NCI-H187 treated with DMSO at 0.1 percent for 48 hours (cell line): Measurements from ENCODE around the gene OTOF.

Experiments used
- DNase-seq: peaks from one replicate; lab custom pipeline; 2025; lab: John Stamatoyannopoulos, UW

OTOF gene

DNA sequence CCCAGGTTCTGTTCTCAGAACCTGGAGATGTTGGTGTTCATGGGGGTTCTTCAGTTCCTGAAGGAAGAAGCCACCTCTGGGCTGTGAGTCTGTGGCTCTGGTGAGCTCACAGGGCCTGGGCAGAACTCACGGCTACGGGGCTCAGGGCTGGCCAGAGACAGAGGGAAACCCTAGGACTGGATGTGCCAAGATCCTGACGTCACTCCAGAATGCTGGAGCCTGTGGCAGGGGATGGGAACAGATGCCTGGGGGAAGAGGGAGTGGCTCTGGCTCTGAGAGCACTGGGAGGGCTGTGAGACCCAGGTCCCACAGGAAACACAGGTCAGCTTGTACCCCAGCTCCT is at the start of gene OTOF:
Gene OTOF (minus strand): TSS at position 214 of the 343 bp plus-strand sequence.
- DNase-seq: no peak

DNA sequence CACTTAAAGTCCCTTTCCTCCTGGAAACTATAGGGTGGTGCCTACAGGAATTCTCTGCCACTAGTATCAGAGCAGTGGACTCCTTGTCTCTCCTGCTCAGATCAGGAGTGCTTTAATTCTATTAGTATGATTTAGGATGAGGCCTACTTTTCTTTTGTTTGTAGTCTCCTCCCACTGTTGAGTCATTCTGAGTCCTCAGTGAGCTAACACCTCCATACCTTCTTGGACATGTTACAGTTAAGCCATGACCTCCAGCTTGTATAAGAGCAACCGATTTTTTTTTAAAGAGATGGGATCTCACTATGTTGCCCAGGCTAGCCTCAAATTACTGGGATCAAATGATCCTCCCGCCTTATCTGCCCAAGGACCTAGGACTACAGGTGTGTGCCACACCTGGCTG is 48.7 kb upstream of the OTOF start:
- no peak for DNase-seq

DNA sequence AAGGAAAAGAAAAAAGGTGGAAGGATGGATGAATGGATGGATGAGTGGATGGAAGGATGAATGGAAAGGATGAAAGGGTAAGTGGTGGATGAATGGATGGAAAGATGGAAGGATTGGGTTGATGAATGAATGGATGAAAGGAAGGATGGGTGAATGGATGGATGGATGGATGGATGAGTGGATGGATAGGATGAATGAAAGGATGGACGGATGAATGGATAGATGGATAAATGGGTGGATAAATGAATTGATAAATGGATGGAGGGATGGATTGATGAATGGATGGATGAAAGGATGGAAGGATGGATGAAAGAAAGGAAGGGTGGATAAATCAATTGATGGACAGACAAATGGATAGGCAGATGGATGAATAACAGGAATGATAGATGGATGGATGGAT is 48.2 kb upstream of the OTOF start:
- no peak for DNase-seq

DNA sequence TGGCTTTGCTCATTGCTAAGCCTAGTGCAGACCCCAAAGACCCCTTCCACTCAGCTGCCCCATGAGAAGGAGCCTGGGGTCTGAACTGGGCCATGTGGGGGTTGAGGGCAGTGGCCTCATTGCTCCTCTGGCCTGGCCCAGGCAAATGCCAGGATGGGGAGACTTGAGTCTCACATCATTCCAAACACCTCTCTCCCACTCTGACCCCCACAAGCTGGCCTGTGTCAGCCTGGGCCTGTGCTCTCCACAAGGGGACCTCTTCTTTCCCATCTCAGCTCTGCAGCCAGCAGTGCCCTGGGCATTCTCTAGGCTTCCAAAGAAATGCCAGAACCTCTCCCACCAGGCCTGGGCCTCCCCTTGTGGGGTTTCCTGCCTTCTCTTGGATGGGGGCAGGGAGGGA is 45.8 kb upstream of the OTOF start:
- no peak for DNase-seq

DNA sequence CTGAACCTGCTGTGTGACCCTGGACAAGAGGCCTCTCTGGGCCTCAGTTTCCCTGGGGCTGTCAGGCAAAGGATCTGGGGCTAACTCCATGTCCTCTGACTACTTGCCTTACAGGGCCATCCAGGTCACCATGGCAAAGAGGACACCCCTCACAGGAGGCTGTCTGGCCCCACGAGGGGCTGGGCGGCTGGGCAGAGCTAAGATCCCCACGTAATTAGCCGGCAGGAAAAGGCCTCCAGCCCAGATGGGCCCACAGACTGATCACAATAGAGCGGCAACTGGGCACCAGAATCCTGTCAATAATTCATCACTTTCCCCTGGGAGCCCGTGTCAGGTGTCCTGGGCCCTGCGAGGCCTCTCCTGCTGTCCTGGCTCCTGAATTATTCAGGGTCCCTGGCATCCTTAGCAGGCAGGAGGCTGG is 44.8 kb upstream of the OTOF start:
- DNase-seq: no peak

DNA sequence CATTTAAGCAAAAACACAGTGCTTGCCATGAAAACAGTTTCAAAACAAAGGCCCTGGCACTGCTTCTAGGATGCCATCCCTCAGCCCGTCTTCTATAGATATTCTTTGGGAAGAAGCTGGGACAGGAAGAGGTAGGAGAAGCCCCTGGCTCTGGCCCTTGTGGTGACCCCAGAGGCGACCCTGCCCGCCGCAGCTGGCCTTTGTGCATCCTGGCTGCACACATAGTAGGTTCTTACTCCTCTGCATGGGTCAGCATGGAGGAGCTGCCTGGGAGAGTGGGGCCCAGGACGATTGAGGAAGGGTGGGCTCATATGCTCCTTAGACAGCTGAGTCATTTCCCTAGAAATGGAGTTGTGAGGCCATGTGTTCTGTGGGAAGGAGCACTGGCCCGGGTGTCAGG is 44.4 kb upstream of the OTOF start:
- DNase-seq: no peak

DNA sequence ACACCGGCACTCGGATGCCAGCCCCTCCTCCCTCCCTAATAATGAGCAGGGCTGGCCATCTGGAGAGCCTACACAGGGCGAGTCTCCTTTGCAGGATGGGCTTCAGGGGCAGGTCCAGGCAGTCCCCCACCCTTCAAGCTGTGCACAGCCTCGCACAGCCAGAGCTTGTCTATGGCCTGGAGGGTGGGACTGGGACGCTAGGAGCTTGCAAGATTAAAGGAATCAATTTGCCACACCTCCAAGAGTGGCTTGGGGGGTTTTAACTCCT is 43.9 kb upstream of the OTOF start:
- DNase-seq: no peak

DNA sequence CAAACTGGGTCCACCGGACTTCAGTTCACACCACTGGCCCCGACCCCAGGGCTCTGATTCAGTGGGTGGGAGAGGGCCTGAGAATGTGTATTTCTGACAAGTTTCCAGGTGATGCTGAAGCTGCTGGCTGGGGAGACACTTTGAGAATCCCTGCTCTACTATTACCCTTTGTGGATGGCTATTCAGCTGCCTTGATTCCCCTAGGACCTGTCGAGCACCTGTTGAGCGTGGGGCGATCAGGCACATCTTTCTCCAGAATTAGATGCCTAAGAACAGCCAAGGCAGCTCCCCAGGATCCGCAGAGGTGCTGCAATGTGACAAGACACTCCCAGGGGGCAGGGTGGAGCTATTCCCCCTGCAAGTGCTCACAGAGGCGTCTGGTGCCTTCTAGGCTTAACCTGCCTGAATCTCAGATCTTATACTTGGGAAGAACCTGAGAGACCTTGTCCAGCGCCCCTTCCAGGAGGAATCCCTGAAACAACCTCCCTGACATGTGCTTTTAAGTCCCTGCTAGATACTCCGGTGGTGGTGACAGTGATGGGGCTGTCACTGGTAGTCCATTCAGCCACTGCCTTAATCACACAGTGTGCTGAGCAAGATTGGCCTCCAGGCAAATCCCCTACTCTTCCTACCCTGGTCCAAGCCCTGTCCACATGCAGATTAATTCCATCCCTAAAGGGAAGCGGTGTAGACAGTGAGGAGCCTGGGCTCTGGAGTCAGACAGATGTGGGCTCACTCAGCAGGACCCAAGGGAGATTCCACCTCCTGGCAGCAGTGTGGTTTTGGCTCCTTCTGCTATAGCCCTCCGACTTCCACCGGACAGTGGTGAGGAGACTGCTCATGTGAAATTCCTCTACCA is 43.4 kb upstream of the OTOF start:
- DNase-seq: no peak

DNA sequence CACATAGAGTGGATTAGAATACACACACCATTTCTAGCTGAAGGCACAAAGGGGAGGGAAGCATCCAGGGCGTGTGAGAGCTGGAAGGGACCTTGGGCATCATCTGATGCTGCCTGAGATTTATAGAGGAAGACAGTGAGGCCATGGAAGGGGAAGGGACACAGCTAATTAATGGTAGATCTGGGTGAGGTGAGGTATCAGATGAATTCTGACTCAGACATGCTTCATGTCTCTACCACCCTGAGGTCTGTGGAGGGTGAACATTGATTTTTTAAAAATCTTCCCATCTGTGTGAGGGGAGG is 42.2 kb upstream of the OTOF start:
- DNase-seq: no peak

DNA sequence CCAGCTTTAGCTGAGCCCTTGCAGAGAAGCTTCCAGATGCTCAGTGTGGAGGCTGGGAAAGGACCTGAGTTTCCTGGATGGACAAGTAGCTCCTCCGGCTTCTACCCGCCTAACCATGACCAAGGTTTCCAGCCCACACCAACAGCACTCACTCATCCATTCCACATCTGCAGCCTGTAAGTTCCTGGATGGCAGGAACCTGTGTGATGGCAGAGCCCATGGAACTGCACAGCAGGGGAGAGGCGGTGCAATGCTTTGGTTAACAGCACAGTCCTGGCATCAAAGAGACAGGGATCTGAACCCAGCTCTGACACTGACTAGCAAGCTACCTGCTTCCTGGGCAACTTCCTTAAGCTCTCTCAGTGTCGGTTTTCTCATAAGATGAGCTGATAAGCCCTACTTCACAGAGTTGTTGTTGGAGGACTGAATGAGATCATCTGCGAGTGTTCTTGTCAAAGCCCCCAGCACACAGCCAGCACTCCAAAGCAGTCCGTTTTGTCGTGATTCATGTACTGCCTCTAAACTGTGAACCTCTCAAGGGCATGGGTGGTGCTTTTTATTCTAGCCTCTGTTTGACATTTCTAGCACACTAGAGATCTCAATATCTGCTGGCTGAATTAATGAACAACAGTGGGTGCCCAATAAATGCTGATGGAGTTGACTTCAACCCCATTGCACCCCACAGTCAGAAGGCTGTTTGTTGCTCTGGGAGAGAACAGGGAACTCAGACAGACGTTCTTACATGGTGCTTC is 41.6 kb upstream of the OTOF start:
- DNase-seq: no peak

DNA sequence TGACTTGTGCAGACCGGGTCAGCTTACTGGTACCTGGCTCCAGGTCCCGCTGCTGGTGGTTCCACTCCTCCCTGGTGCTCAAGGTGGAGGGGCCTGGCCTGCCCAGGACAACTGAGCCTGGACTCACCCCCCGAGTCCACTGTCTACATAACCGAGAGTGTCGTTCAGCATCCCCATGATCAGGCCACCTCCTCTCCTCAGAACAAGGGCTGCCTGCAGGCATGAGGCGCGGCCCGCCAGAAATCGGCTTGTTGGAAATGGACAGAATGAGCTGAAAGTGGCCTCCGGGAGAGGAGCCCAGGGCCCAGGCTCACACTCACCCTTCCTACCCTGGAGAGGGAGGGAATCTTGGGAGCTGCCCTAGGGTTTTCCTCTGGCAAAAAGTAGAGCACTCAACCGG is 38.9 kb upstream of the OTOF start:
- no peak for DNase-seq

DNA sequence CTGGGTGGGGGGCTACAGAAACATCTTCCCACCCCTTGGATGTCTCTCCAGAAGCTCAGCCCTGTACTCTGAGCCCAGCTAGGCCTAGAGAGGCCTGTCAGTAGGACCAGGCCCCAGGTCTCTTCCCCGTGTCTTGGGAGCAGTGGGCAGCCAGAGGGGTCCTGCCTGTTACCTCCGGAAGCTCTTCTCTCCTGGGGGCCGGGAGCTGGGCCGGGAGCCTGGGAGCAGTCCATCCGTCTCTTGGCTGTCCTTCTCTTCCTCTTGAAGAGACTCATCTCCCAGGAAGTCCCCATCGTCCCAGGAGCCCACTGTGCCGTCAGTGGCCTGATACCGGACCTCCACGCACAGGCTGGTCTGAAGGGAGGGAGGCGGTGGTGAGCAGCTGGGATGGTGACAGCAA is 38.3 kb upstream of the OTOF start:
- DNase-seq: no peak

DNA sequence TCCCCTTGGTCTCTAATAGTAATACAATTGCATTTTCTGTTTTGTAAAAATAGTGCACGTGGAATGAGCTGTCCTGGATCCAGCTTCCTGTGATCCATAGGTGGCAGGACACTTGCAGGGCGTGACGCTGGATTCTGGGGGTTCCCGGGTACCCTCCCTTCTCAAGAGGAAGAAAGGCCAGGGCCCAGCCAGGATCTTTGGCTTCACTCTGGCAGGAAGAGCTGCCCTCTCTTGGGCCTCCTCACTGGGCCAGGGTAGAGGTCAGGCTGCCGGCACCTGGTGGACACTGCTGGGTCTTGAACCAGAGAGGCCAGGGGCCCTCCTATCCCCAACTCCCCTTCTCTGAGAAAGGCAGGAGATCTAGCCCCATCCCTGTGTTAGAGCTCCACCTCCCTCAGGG is 37.8 kb upstream of the OTOF start:
- DNase-seq: no peak

DNA sequence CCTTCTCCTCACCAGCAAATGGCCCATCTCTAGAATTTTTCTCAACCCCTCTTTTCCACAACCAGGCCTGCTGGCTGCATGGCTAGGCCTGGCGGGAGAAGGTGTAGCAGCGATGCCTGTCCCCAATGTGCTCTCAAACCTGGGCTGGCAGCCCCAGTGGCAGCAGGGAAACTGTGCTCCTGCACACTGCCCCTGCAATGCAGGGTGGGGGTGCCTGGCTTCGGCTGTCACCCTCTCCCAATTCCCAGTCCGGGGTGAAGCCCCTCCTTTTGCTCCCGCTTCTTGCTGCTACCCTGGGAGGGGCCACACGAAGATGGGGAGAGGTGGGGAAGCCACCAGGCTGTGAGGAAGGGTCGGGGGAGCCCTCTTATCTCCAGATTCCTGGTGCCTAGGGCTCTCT is 36.1 kb upstream of the OTOF start:
- DNase-seq: no peak

DNA sequence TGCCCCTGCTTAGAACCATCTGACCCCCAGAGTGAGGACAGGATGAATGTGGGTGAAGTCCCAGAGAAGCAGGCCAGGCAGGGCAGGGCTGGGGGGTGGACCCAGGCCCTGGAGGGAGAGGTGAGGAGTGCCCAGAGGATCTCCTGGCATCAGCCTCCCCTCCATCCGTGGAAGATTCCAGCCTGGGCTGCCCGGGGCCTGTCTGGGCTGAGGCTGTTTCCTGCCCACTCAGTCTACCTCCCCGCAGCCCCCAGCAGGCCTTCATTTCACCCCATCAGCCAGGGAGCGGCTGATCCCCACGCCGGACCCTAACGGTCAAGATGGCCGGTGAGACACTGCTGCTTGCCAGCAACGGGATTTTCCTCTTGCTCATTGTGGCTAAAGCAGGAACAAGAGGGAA is 35.3 kb upstream of the OTOF start:
- no peak for DNase-seq

DNA sequence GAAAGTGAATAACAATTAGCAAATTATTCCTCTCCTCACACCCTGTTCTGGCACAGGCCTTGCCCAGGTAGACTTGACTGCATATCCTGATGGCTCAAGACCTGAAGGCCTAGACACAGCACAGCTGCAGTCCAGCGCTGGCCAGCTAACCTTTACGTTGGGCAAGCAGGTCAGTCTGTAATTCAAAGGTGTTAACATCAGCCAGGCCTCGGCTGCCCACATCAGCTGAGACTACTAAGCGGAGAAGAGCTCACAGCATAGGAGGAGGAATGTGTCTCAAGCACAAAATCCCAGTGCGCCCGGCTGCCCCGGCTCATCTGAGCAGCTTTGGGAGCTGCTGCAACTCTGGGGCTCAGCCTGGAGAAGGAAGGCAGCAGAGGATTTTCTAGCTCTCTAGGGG is 33.5 kb upstream of the OTOF start:
- DNase-seq: no peak

DNA sequence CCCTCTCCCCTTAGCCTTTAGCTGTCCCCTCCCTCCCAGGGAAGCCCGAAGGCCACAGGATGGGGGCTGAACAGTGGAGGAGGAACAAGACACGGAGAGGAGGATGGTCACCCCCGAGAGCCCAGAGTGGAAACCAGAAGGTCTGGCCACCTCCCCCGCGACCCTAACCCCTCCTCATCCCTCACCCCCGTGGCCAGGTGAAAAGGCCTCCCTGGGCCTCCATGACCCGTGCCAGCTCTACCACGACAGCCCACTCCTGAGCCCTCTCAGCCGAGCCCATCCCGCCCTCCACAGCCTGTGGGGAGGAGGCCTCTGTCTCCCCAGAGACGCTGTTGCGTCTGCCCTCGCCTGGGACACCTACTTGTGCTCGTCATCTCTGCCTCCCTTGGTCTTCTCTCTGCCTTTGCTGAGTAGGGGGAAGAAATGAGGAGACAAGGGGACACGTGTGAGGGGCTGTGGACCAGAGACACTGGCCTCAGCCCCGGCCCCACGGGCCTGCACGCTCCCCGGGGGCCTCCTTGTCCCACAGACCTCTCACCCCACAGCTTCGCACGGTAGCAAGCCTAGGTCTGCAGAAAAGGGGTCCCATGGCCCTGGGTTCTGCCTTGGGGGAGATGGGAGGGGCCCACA is 32.5 kb upstream of the OTOF start:
- no peak for DNase-seq

DNA sequence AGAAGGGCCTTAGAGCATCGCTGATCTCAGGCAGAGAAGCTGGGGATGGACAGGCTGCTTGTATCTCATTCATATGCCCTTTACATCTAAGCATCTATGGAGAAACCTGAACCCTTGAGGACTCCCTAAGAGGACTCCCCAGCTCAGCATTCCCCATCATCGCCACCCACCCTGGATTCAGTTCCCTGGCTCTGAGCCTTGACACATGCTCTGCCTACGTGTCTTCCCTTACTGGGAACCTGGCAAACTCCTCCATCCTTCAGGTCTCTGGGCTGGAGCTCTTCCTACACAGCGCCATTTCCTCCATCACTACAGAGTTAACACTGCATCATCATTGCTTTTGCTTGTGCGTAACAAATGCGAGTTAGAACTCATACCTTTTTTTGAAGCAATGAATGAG is 31.2 kb upstream of the OTOF start:
- DNase-seq: no peak

DNA sequence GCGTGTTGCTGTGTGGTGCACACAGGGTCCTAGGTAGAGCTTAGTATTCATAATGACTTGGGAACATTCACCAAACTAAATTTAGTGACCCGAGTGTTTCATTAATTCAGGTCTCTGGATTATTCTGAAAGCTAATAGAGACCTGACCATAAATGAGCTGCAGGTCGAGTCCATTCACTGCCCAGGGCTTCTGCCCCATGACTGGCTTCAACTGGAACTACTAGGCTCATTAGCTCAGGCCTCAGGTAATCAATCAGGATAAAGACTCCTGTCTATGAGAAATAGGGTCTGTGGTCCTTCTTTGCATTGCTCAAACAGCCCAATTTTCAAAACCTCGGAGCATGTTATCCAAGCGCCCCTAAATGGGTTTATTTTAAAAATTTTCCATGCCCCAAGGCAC is 30.0 kb upstream of the OTOF start:
- DNase-seq: no peak

DNA sequence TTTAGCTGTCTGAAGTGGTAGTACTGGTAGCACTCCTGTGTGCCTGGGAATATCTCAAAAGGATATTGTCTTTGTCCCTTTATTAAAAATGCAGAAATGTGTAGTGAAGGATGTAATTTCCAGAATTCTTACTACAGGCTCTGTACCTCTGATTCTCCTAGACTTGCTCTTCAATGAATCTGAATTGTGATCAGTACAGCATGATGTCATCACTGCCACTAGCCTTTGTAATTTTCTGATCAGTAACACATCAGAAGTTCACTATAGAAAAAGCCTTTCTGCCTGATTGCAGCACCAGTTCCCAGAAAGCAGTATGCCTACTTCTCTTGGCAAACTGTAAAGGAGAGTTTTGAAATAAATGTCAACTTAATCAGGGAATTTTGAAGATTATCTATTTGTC is 29.2 kb upstream of the OTOF start:
- no peak for DNase-seq

DNA sequence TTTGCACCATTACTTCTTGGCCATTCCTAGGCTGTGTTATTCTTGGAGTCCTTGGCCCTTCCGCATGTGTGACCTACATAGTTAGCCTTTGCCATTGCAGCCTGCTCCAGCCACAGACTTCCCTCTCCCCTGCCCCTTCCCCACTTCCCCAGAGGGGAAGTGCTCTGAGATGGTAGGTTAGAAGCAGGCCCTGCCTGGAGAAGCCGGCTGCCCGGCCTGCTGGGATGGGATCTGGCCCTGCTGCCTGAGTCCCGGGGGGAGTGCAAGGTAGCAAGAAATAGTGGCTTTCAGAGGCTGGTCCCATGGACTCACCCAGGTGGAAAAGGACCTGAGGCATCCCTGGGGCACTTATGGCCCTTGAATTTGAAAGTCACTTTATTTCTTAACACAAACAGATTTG is 28.4 kb upstream of the OTOF start:
- DNase-seq: no peak

DNA sequence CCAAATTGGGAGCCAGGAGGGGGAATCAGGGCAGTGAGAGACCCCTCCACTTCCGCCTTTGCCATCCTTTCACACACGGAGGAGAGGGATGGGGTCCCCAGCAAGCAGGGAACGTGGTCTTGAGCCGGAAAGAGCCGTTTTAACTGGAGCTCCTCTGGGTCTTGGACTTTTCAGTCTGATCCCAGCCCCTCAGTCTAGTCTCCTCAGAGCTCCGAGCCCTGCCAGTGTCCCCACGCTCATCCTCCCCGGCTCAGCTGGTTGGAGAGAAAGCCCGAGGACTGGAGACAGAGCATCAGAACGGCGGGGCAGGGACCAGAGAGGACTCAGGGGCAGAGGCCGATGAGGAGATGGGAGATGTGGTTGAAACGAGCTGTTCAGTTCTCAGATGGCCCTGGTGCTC is 26.1 kb upstream of the OTOF start:
- no peak for DNase-seq

DNA sequence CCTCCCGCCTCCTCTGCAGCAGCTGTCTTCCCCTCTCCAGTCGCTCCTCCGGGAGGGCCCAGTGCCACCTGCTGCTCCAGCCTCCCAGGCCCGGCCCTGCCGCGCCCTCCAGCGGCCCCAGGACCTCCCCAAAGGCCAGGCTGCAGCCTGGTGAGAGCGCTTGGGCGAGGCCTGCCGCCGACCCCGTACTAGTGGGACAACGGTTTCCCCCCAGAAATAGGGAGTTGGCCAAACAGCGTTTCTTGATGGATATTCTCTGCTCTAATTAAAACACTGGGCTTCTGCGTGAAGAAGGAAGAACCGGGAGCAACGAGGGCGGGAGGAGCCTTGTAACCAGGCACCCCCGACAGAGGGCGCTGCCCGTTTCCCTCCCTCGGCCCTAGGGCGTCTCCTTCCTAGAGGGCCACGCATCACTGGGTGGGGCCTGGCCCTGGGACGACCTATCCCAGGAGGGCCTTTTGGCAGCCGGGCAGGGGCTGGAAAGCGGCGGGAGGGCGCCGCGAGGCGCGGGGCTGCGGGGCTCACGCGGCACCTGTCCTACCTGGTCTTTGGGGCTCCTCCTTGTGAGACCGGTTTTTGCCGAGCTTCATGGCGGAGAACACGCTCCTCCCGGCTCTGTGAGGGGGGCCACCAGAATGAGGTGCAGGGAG is 25.4 kb upstream of the OTOF start:
- peak; percentile 50 for DNase-seq
